Psoas muscle (tissue), 8 donors: ENCODE data around the gene RNF213. TPM values are rescaled to one million over a fixed set of nuclear protein-coding genes. Genes with fewer than 3 reads are reported as not detected.

Source experiments
- ATAC-seq, 4 donors: fragments of 200-7000 bp; cut with Tn5 transposase; one replicate each; pipeline ENCODE4 v1.9.1; 2020; ENCODE audit warnings: moderate library complexity in 3 of 4, mild to moderate bottlenecking in 2 of 4
- DNase-seq, 2 donors: peaks; one replicate each; pipeline ENCODE4 v3.0.0-alpha.2; 2020
- H3K27ac ChIP-seq: fragments of 200-600 bp; one replicate; pipeline ENCODE4 v1.8.0; 2022
- H3K27me3 ChIP-seq, 3 donors: fragments of 200-600 bp in 1 of 3; one replicate each; pipeline versions ENCODE4 v1.6.1 to v1.8.0; 2013 to 2022; ENCODE audit warnings: low read length in 2 of 3, mild to moderate bottlenecking in 2 of 3, moderate library complexity in 1 of 3; ENCODE audit not compliant: insufficient read depth in 3 of 3
- H3K36me3 ChIP-seq, 2 donors: fragments of 200-600 bp in 1 of 2; one replicate each; pipeline versions ENCODE4 v1.6.1 to v1.8.0; 2013 to 2022; ENCODE audit warnings: low read depth in 1 of 2, mild to moderate bottlenecking in 1 of 2, moderate library complexity in 1 of 2; ENCODE audit not compliant: insufficient read depth in 1 of 2
- H3K4me1 ChIP-seq: fragments of 200-600 bp; one replicate; pipeline ENCODE4 v1.8.0; 2022
- H3K4me3 ChIP-seq: fragments of 200-600 bp; one replicate; pipeline ENCODE4 v1.8.0; 2022; ENCODE audit warnings: mild to moderate bottlenecking
- H3K9me3 ChIP-seq: fragments of 200-600 bp; one replicate; pipeline ENCODE4 v1.8.0; 2022
- WGBS, 3 donors: extraction: QIAGEN DNeasy Blood & Tissue Kit; methylation state at CpG; one replicate each; pipeline versions ENCODE4 v1.1.6 to v1.1.7; 2013; 5-methylcytosine and 5-hydroxymethylcytosine counted together
- intact Hi-C, 2 donors: fragments of 100-400 bp; cut with DNase I; formaldehyde crosslinking; loops; one replicate each; pipeline versions ENCODE4 v1.11.0 to v1.14.2; 2022
- polyA plus RNA-seq, 3 donors: library from polyadenylated mRNA; stranded (reverse); fragments of 200-250 nt; gene quantifications; one replicate each; pipeline ENCODE4 v1.2.3, GENCODE V29; 2013
- total RNA-seq, 4 donors: library from RNA; stranded (reverse); fragmentation: NEBNext Ultra II Directional in 2 of 4; extraction: Animal tissue kit (Norgen Biotek cat#: 25700) in 2 of 4; gene quantifications; one replicate each; pipeline versions ENCODE4 v1.2.1 to v1.2.4, GENCODE V29; 2021 to 2023
- TF ChIP-seq, protein P1 (sequence below): fragments of 200-600 bp; IDR thresholded peaks from one replicate; pipeline ENCODE4 v1.8.0; 2022; ENCODE audit warnings: antibody characterized with exemption
- donor health status: healthy with polysubstance abuse.
- donor health status: DM: no; HTN: no; CAD: no; lungs with moderate emphysema.
- donor health status: Bipolar disorder and iron deficiency.
- donor health status: healthy.
- donor health status: DM: yes; HTN: yes; CAD: no.
- donor health status: DM: no; HTN: no; CAD: no.
- donor health status: DM: no; HTN: no; CAD: no.
- donor health status: DM: yes; HTN: yes; CAD: no.

Gene RNF213
- total and polyA plus RNA-seq, 7 donors: 10.2 to 42.0 (median 33.7) TPM

GRCh38 chr17:80233202-80233601, 27.4 kb upstream of the RNF213 start:
- Histone ChIP-seq H3K9me3 (peaks cover 25% of the 10 kb centered on the region), H3K36me3 (peaks cover 0 to 66% of the 10 kb centered on the region in 2 donors), H3K27me3 (no peaks in the 10 kb centered on the region), H3K4me3 (no peak overlapping the region), H3K27ac (no peak overlapping the region), H3K4me1 (no peaks in the 10 kb centered on the region)
- ATAC-seq: no peak
- no peak for DNase-seq
- TF ChIP-seq, protein P1, sequence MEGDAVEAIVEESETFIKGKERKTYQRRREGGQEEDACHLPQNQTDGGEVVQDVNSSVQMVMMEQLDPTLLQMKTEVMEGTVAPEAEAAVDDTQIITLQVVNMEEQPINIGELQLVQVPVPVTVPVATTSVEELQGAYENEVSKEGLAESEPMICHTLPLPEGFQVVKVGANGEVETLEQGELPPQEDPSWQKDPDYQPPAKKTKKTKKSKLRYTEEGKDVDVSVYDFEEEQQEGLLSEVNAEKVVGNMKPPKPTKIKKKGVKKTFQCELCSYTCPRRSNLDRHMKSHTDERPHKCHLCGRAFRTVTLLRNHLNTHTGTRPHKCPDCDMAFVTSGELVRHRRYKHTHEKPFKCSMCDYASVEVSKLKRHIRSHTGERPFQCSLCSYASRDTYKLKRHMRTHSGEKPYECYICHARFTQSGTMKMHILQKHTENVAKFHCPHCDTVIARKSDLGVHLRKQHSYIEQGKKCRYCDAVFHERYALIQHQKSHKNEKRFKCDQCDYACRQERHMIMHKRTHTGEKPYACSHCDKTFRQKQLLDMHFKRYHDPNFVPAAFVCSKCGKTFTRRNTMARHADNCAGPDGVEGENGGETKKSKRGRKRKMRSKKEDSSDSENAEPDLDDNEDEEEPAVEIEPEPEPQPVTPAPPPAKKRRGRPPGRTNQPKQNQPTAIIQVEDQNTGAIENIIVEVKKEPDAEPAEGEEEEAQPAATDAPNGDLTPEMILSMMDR: no peak
- intact Hi-C loops: no loop called here
- WGBS, 3 donors: 94 to 100% (median 99%) methylated on average over 3 of the region's 3 CpGs

GRCh38 chr17:80236911-80237310, 23.7 kb upstream of the RNF213 start:
- no peaks in the 10 kb centered on the region for H3K4me1 ChIP-seq
- intact Hi-C loops: no loop called here
- ATAC-seq (no peak), DNase-seq (peak in 1 of 2 donors; percentile 44)
- no peak overlapping the region for H3K27ac ChIP-seq
- TF ChIP-seq, protein P1: no peak
- H3K36me3 ChIP-seq: peaks cover 0 to 58% of the 10 kb centered on the region in 2 donors
- no peaks in the 10 kb centered on the region for H3K27me3 ChIP-seq
- 83 to 87% (median 86%) methylated on average over 17 of the region's 17 CpGs for WGBS, 3 donors
- H3K4me3 ChIP-seq: no peak overlapping the region
- H3K9me3 ChIP-seq: peaks cover 18% of the 10 kb centered on the region

GRCh38 chr17:80237386-80237785, 23.3 kb upstream of the RNF213 start:
- Histone ChIP-seq H3K9me3 (peaks cover 13% of the 10 kb centered on the region), H3K27ac (no peak overlapping the region), H3K27me3 (no peaks in the 10 kb centered on the region), H3K36me3 (peaks cover 0 to 58% of the 10 kb centered on the region in 2 donors), H3K4me3 (no peak overlapping the region), H3K4me1 (no peaks in the 10 kb centered on the region)
- no peak for ATAC-seq
- DNase-seq: peak in 1 of 2 donors; percentile 39
- intact Hi-C loops: no loop called here
- TF ChIP-seq, protein P1: no peak
- WGBS, 3 donors: 95 to 97% (median 95%) methylated on average over 10 of the region's 10 CpGs

GRCh38 chr17:80242505-80242904, 18.1 kb upstream of the RNF213 start:
- Histone ChIP-seq H3K36me3 (peaks cover 0 to 47% of the 10 kb centered on the region in 2 donors), H3K27ac (no peak overlapping the region), H3K27me3 (no peaks in the 10 kb centered on the region), H3K4me3 (no peak overlapping the region), H3K9me3 (no peaks in the 10 kb centered on the region), H3K4me1 (no peaks in the 10 kb centered on the region)
- ATAC-seq (no peak), DNase-seq (no peak)
- WGBS, 3 donors: 80 to 90% (median 86%) methylated on average over 14 of the region's 14 CpGs
- TF ChIP-seq, protein P1: no peak
- intact Hi-C loops: no loop called here
